Esophagus squamous epithelium (tissue), 5 donors: Measurements from ENCODE around the gene ICAM2. TPM values are rescaled to one million over a fixed set of nuclear protein-coding genes. Genes with fewer than 3 reads are reported as not detected.
"Not testable (repeated sequence)": the region's sequence is repeated elsewhere in the genome, so short reads cannot be mapped to it uniquely, and the experiment has no call there.

Source experiments
- DNase-seq: peaks from one replicate; lab custom pipeline; 2025; lab: John Stamatoyannopoulos, UW
- H3K27ac ChIP-seq, 4 donors: fragments of 200-600 bp; sonication (generic); one replicate each; pipeline ENCODE4 v1.5.1; 2016 to 2019; ENCODE audit warnings: mild to moderate bottlenecking in 1 of 4
- H3K27me3 ChIP-seq, 4 donors: fragments of 200-600 bp; sonication (generic); 1 replicate in 3 of 4; 2 replicates in 1 of 4; pipeline versions ENCODE4 v1.5.1 to v1.6.0; 2017 to 2021; ENCODE audit warnings: antibody characterized with exemption in 1 of 4
- H3K36me3 ChIP-seq, 3 donors: fragments of 200-600 bp; sonication (generic); one replicate each; pipeline ENCODE4 v1.5.1; 2016 to 2019
- H3K4me1 ChIP-seq, 3 donors: fragments of 200-600 bp; sonication (generic); one replicate each; pipeline ENCODE4 v1.5.1; 2017 to 2019
- H3K4me3 ChIP-seq, 4 donors: fragments of 200-600 bp; sonication (generic); 1 replicate in 3 of 4; 2 replicates in 1 of 4; pipeline ENCODE4 v1.5.1; 2016 to 2019; ENCODE audit warnings: mild to moderate bottlenecking in 2 of 4, moderate library complexity in 1 of 4
- H3K9me3 ChIP-seq, 3 donors: fragments of 200-600 bp; sonication (generic); one replicate each; pipeline ENCODE4 v1.5.1; 2016 to 2019
- POLR2A ChIP-seq, 4 donors: fragments of 450-650 bp; IDR thresholded peaks; one replicate each; pipeline ENCODE4 v1.6.1; 2017; ENCODE audit warnings: antibody characterized with exemption in 4 of 4, mild to moderate bottlenecking in 4 of 4, moderate library complexity in 3 of 4
- WGBS, 2 donors: methylation state at CpG; one replicate each; pipeline ENCODE4 v1.1.5; 2018; 5-methylcytosine and 5-hydroxymethylcytosine counted together
- intact Hi-C: fragments of 100-400 bp; cut with DNase I; formaldehyde crosslinking; loops from one replicate; pipeline ENCODE4 v1.15.0; 2022
- total RNA-seq, 4 donors: library from RNA; depleted of rRNA; stranded (reverse); fragments of >200 nt; gene quantifications; one replicate each; pipeline ENCODE4 v1.1.0, GENCODE V29; 2016
- TF ChIP-seq, protein P1 (sequence below), 6 experiments: fragments of 450-650 bp in 4 of 6; fragments of 200-600 bp in 2 of 6; sonication (generic) in 2 of 6; IDR thresholded peaks; one replicate each; pipeline ENCODE4 v1.5.1; 2016 to 2019; ENCODE audit warnings: antibody characterized with exemption in 6 of 6, mild to moderate bottlenecking in 4 of 6, moderate library complexity in 4 of 6
- donor health status: DM: yes; HTN: yes; CAD: no.

ICAM2 gene
- total RNA-seq, 4 donors from 2014 or later = 2.8 to 28.8 (median 11.8) TPM; not detected in 1

DNA sequence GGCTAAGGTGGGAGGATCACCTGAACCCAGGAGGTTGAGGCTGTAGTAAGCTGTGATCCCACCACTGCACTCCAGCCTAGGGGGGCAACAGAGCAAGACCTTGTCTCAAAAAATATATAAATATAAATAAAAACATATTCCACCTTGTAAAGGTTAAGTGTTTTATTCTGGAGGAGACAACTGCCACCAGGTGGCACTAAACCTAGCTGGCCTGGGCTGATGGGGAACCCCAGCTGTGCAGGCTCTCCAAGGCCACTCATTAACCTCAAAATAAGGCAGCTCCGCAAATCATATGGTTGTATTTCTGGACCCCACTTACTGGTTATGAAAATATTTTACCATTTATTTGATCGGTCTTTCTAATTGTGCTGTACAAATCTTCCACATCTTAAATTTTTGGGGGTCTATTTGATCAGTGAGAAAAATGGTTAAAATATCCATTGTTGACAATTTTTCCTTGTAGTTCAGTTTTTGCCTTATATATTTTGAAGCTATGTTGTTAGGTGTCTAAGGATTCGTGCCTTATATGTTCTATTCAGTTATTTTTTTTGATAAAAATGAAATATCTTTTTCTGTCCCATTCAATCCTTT lies 8.5 kb upstream of the ICAM2 start:
- 9 to 12% methylated on average over 3 of the region's 3 CpGs for WGBS, 2 donors
- no peak for DNase-seq
- Histone ChIP-seq H3K36me3 (no peaks in the 10 kb centered on the region), H3K4me3 (no peak overlapping the region), H3K9me3 (no peaks in the 10 kb centered on the region), H3K27ac (no peak overlapping the region), H3K27me3 (no peaks in the 10 kb centered on the region), H3K4me1 (peaks cover 0 to 12% (median 4%) of the 10 kb centered on the region in 3 donors)
- TF ChIP-seq, protein P1, sequence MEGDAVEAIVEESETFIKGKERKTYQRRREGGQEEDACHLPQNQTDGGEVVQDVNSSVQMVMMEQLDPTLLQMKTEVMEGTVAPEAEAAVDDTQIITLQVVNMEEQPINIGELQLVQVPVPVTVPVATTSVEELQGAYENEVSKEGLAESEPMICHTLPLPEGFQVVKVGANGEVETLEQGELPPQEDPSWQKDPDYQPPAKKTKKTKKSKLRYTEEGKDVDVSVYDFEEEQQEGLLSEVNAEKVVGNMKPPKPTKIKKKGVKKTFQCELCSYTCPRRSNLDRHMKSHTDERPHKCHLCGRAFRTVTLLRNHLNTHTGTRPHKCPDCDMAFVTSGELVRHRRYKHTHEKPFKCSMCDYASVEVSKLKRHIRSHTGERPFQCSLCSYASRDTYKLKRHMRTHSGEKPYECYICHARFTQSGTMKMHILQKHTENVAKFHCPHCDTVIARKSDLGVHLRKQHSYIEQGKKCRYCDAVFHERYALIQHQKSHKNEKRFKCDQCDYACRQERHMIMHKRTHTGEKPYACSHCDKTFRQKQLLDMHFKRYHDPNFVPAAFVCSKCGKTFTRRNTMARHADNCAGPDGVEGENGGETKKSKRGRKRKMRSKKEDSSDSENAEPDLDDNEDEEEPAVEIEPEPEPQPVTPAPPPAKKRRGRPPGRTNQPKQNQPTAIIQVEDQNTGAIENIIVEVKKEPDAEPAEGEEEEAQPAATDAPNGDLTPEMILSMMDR (IDR thresholded peaks at IDR 0.05) = peak; percentile 51 to 87 (median 80)
- TF ChIP-seq POLR2A (IDR thresholded peaks at IDR 0.05) = no peak
- intact Hi-C loops = loop anchor here (2.0 to 10.0 kb wide), 2 partner anchors 104 kb away; no protein-coding TSS in a partner anchor

DNA sequence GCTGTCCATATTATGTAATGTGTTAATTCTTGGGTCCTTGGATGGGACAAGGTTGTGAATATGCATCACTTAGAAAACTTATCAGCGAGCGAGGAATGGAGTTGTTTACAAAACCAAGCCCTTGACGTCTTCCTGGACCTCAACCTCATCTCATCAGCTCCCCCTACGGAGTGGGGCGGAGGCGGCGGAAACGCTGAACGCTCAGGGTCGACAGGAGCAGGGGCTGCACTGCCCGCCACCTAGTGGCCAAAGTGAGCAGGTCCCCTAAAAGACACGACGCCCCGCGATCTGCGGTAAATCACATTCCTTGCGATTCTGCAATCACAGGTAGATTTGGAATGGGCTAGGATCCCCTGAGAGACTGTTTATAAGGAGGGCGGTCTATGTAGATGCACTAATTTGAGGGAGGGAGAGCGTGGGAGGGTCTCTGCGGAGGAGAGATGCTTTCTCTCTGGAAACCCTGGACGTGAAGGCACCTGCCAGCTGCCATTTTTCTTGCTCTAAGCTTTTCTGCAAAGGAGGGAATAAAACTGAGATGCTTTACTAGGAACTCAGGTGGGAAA lies 5.4 kb upstream of the ICAM2 start:
- 1 to 2% methylated on average over 13 to 15 of the region's 21 CpGs for WGBS, 2 donors
- TF ChIP-seq, protein P1 (IDR thresholded peaks at IDR 0.05) = peak; percentile 86 to 98 (median 90)
- TF ChIP-seq POLR2A (IDR thresholded peaks at IDR 0.05) = no peak
- intact Hi-C loops = loop anchor here (10.0 kb wide), 1 partner anchor 101 kb away; no protein-coding TSS in a partner anchor
- no peaks in the 10 kb centered on the region for H3K9me3 ChIP-seq
- H3K27me3 ChIP-seq = no peaks in the 10 kb centered on the region
- peaks cover 0 to 20% (median 4%) of the 10 kb centered on the region in 3 donors for H3K4me1 ChIP-seq
- peak overlapping the region in 3 of 4 donors; percentile 10 to 52 (median 48) for H3K27ac ChIP-seq
- H3K36me3 ChIP-seq = no peaks in the 10 kb centered on the region
- H3K4me3 ChIP-seq = peak overlapping the region in 2 of 4 donors; percentile 21 to 50
- DNase-seq = peak; percentile 18

DNA sequence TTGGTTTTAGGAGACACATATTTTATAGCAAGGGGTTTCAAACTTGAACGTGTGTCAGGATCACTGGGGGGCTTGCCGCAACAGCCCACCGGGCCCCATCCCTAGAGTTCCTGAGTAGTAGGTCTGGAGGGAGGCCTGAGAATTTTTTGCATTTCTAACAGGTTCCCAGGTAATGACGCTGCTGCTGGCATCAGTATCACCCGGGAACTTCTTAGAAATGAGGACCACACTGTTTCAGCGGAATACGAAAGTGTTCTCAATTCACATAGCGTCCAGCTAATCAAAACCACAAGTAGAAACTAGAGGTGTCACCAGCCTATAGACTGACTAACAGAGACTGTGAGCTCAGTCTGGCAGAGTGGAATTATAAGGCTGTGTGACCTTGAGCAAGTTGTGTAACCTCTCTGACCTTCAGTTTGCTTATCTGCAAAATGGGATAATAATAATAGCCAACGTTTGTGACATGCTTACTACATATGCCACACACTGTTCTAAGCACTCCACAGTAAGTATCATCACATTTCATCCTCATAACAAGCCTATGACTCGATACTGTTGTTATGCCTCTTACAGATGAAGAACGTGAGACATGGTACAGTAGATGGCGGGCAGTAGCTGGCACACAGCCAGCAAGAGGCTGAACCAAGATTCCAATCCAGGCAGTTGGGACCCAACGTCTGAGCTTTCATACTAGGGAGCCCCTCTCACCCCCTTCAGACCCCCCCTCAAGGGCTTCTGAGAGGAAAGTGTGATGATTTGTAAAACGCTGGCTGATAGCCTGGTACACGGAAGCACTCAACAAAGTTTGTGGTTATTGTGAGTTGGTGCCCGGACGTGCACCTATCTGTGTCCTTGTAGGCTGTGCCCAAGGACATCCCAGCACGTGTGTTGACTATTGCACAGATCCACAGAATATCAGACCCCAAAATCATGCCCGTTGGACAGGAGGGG lies 4.6 kb upstream of the ICAM2 start:
- H3K36me3 ChIP-seq = no peaks in the 10 kb centered on the region
- H3K27ac ChIP-seq = peak overlapping the region in 3 of 4 donors; percentile 10 to 52 (median 48)
- no peaks in the 10 kb centered on the region for H3K9me3 ChIP-seq
- no peak for TF ChIP-seq POLR2A (IDR thresholded peaks at IDR 0.05)
- intact Hi-C loops = loop anchor here (10.0 kb wide), 1 partner anchor 100 kb away; no protein-coding TSS in a partner anchor
- no peak for DNase-seq
- H3K4me3 ChIP-seq = peak overlapping the region in 1 of 4 donors; percentile 50
- H3K4me1 ChIP-seq = peaks cover 0 to 26% (median 4%) of the 10 kb centered on the region in 3 donors
- 59 to 66% methylated on average over 10 to 14 of the region's 19 CpGs for WGBS, 2 donors
- H3K27me3 ChIP-seq = no peaks in the 10 kb centered on the region

DNA sequence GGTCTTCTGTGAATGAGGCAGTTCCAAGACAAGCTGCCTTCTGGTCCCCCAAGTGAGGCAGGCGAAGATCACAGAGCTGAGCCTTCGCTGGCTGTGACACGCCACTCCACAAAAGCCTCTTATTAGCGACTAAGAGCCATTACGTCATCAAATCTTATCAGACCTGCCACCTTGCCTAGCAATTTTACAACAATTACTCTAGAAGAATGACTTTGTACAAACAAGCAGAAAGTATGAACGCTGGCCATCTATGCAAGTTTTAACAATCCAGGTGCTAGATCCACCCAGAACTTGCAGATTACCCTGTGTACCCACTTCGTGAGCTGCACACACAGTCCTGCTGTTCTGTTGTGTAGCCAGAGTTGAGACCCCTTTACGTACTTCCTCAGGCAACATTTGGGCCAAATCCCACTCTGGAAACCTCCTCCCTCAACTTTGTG lies 3.8 kb upstream of the ICAM2 start:
- TF ChIP-seq, protein P1 (IDR thresholded peaks at IDR 0.05) = no peak
- no peak for TF ChIP-seq POLR2A (IDR thresholded peaks at IDR 0.05)
- Histone ChIP-seq H3K4me3 (no peak overlapping the region), H3K36me3 (no peaks in the 10 kb centered on the region), H3K4me1 (peaks cover 0 to 29% (median 4%) of the 10 kb centered on the region in 3 donors), H3K27me3 (no peaks in the 10 kb centered on the region), H3K27ac (peak overlapping the region in 1 of 4 donors; percentile 1), H3K9me3 (no peaks in the 10 kb centered on the region)
- DNase-seq = no peak
- WGBS, 2 donors = 63 to 66% methylated on average over 8 of the region's 8 CpGs
- intact Hi-C loops = loop anchor here (10.0 kb wide), 1 partner anchor 99 kb away; no protein-coding TSS in a partner anchor

DNA sequence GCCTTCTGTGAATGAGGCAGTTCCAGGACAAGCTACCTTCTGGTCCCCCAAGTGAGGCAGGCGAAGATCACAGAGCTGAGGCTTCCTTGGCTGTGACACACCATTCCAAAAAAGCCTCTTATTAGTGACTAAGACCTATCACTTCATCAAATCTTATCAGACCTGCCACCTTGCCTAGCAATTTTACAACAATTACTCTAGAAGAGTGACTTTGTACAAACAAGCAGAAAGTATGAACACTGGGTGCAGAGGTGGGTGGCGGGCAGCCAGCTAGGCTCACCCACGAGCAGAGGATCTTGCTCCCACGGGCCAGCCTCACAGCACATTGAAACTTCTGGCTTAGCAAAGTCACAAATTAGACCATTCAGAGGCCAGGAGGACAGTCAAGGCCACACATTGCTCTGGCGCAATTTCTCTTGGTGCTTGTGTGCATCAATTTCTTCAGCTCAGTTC lies 2.2 kb upstream of the ICAM2 start:
- H3K27me3 ChIP-seq = no peaks in the 10 kb centered on the region
- 67 to 76% methylated on average over 2 to 5 of the region's 5 CpGs for WGBS, 2 donors
- H3K4me3 ChIP-seq = no peak overlapping the region
- intact Hi-C loops = loop anchor here (10.0 kb wide), 1 partner anchor 98 kb away; no protein-coding TSS in a partner anchor
- H3K36me3 ChIP-seq = no peaks in the 10 kb centered on the region
- no peak overlapping the region for H3K27ac ChIP-seq
- TF ChIP-seq, protein P1 (IDR thresholded peaks at IDR 0.05) = no peak
- no peak for TF ChIP-seq POLR2A (IDR thresholded peaks at IDR 0.05)
- H3K9me3 ChIP-seq = no peaks in the 10 kb centered on the region
- H3K4me1 ChIP-seq = peaks cover 0 to 29% (median 4%) of the 10 kb centered on the region in 3 donors
- DNase-seq = no peak

DNA sequence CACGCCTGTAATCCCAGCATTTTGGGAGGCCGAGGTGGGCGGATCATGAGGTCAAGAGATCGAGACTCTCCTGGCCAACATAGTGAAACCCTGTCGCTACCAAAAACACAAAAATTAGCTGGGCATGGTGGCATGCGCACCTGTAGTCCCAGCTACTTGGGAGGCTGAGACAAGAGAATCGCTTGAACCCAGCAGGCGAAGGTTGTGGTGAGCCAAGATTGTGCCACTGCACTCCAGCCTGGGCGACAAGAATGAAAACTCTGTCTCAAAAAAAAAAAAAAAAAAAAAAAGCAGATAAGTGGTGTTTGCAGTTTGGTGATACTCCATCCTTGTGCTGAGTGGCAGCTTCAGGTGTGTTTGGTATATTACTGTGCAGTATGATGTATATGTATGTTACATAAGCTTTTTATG lies 877 bp downstream of the ICAM2 start:
- peak overlapping the region in 3 of 4 donors; percentile 36 to 61 (median 44) for H3K4me3 ChIP-seq
- H3K9me3 ChIP-seq, H3K36me3 ChIP-seq, DNase-seq, H3K27me3 ChIP-seq, intact Hi-C loops: not testable (repeated sequence)
- H3K4me1 ChIP-seq = peaks cover 0 to 38% (median 9%) of the 10 kb centered on the region in 3 donors
- peak overlapping the region in 3 of 4 donors; percentile 80 to 91 (median 86) for H3K27ac ChIP-seq
- WGBS, 2 donors = 67 to 78% methylated on average over 9 of the region's 9 CpGs
